GM18505 (cell line): ENCODE results near the gene ATP5PF.
"Not testable (repeated sequence)": the region's sequence is repeated elsewhere in the genome, so short reads cannot be mapped to it uniquely, and the experiment has no call there.

Experiments used
- ATAC-seq: cut with Tn5 transposase; IDR thresholded peaks from one replicate; pipeline ENCODE4 v1.9.1; 2021; ENCODE audit not compliant: unreplicated experiment
- POLR2A ChIP-seq: IDR thresholded peaks from 4 replicates; pipeline ENCODE4 v1.6.1; 2011; ENCODE audit warnings: borderline replicate concordance; ENCODE audit not compliant: insufficient read depth, insufficient read length; ENCODE audit errors: extremely low read depth

Gene ATP5PF

DNA sequence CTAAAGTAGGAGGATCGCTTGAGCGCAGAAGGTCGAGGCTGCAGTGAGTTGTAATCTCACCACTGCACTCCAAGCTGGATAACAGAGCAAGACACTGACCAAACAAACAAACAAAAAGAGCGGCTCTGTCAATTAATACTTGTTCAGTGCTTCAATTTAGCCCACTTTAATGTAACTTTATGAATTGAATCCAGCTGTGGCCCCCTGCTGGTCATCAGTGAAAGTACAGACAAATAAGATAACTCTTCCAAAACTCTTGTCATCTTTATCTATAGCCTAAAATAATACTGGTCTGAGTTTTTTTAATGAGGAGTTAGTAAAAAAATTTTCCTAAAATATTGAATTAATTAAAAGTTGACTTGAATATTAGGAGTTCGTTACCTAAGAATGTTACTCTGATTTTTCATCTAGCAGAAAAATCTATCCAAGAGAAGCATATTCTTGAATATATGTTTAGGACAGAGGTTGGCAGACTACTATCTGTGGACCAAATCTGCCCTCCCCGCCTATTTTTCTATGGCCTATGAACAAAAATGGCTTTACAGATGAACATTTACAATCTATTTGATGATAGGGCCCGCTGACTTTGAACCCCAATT, 26.1 kb downstream of the ATP5PF start:
- no peak for ATAC-seq
- no peak for TF ChIP-seq POLR2A

DNA sequence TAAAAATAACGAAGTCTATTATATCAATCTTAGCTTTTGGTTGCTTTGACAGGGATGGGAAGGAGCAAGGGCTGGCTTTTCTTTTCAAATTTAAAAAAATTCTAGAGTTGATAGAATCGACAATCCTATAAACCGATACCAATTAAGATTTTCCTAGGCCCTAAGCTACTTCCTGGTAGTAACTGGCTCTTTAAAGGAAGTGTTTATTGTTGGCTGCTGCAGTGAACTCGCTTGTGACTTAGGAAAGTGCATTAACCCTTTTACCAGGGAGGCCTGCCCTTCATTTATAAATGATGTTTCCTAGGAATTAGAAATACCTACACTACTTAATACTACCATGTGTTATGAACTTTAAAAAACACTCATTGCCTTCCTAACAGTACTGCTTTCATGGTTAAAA, 33.2 kb downstream of the ATP5PF start:
- ATAC-seq: no peak
- no peak for TF ChIP-seq POLR2A

DNA sequence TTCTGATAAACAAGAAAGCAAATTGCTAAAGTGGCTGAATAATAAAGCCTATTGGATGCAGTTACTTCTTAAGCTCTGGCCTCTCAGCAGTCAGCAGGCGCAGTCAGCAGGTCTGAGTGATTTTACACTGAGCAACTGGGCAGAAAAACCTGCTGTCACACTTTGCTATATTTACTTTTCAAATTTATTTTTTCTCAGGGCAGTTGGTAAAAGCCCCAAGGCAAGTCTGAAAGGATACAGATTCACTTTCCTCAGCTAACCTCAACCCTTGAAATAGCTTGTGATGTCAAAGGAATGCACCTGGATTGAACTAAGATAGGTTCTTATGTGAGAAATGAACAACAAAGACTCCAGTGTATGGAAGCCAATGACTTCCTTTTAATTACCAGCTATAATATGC, 34.0 kb downstream of the ATP5PF start:
- no peak for TF ChIP-seq POLR2A
- ATAC-seq: no peak

DNA sequence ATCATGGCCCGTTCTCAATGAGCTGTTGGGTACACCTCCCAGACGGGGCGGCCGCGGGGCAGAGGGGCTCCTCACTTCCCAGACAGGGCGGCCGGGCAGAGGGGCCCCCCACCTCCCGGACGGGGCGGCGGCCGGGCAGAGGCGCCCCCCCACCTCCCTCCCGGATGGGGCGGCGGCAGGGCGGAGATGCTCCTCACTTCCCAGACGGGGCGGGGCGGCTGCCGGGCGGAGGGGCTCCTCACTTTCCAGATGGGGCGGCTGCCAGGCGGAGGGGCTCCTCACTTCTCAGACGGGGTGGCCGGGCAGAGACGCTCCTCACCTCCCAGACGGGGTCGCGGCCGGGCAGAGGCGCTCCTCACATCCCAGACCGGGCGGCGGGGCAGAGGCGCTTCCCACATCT, 39.2 kb downstream of the ATP5PF start:
- not testable (repeated sequence) for ATAC-seq

DNA sequence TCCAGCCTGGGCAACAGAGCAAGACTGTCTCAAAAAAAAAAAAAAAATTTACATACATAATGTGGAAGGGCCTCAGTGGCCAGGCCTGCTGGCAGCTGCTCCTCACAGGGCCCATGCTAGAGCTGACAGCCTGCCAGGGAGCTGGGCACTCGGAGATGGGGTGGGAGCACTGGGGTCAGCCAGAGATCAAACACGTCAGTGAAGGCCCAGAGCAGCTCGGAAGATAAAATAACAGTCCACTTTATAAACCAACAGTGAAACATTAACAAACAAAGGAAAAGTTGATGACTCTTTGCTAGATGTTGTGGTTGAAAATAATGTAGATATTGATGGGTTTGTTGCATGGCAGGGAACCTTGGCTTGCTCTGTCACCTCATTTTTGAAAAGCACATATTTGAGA, 42.7 kb downstream of the ATP5PF start:
- no peak for ATAC-seq
- no peak for TF ChIP-seq POLR2A

DNA sequence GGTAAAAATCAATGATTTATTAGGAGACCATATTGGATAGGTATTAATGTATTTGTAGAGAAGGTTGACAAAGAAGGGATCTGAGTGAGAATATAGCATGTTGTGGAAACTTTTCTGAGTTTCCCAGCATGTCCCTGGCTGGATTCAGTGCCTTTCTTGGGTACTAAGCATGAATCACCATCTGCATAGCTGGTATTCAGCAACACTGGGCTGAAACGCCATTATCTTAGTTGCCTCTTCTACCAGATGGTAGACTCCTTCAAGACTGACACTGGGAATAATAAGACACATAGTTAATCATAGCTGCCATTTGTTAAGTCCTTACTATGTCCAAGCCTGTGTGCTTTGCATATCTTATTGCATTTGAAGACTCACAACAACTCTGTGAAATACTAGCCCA, 45.5 kb downstream of the ATP5PF start:
- no peak for TF ChIP-seq POLR2A
- ATAC-seq: no peak

DNA sequence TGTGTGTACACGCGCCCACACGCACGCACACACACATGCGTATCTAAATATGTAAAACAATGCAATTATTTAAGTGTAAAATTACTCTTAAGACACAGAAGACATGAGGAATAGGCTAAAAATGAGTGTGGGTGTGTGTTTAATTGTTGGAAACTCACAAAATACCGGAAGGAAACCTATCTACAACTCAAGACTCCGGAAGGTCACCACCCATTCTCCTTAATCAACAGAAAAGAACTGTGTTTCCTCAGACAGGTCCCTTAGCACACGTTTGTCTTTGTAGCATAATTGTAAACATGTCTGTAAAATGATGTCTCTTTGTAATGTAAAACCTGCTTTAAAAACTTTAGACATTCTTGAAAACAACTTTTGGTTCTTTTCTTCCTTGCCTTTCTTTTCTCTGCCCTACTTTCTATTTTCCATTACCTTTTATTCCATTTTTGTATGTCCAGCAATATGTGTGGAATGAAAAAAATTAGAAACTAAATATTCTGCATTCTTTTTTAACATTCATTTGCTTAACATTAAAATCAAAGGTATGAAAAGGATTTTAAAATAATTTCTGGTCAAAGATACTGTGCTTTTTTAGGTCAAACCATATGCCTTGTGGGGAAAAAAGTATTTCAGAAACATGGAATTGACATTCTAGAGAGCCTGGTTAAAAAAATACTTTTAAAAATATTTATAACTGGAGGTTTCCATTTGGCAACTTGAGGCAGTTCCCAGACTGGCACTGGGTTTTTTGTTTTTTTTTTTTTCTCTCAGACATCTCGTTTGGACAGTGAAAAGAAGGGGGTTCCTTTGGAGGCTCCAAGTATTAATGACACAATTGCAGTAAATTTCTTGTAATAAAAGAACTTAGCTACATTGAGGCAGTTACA, 46.2 kb downstream of the ATP5PF start:
- ATAC-seq: no peak
- no peak for TF ChIP-seq POLR2A

DNA sequence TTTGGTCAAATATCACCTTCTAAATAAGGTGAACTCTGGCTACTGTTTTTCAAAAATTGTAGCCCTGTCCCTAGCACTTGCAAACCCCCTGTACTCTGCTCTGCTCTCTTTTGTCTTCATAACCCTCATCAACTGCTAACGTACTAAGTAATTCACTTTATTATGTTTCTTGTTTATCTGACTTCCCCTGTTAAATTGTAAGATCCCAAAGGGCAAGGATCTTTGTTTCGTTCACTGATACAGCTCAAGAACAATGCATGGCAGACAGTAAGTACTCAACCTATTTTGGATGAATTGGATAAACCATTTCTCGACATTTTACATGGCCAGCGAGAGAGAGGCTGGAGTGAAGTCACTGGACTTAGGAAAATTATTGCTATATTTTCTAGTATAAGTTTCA, 46.9 kb downstream of the ATP5PF start:
- no peak for TF ChIP-seq POLR2A
- ATAC-seq: no peak

DNA sequence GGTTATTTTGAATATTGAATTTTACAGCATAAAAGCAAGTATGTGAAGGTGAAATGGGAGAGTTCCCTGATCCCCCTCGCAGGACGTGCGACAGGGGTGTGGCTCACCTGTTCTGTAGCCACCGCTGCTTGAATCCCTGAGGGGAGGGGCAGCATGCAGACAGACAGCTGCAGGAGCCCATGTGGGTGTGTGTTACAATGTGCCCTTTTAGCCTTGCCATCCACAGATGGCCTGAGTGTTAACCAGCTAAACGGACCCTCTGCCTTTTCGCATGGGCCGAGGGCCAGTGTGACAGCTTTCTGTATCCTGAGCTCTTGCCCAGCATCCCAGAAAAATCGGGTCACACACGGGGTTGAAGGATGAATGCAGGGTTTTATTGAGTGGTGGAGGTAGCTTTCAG, 52.3 kb downstream of the ATP5PF start:
- TF ChIP-seq POLR2A: no peak
- no peak for ATAC-seq

DNA sequence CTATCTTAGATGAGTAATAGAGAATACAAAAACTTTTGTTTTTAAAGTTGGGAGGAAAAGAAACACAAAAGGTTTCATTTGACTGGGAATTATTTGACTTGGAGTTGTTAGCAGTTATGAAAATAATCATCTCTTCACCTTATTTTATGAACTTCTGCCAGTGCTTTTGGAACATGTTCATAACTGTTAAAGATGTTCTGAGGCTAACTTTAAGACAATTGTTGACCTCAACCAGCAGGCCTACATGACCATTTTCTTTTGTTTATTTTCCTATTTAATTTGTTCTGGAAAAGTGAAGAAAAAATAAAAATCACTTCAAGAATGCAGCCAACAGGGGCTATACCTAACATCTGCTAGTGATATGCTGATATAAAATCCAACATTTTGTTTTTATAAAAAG, 58.3 kb downstream of the ATP5PF start:
- ATAC-seq: no peak
- no peak for TF ChIP-seq POLR2A
